SK-N-SH (cell line): ENCODE data around the gene NRL. TPM values are rescaled to one million over a fixed set of nuclear protein-coding genes. Genes with fewer than 3 reads are reported as not detected.

ENCODE experiments used
- CTCF ChIA-PET: fragments of 300-600, 350-600 bp; formaldehyde crosslinking; extraction: SDS; loops from one replicate; lab custom pipeline; 2021; lab: Yijun Ruan, JAX
- POLR2A ChIA-PET: fragments of 350-600 bp; sonication (Branson Sonifier 250); formaldehyde crosslinking; extraction: SDS; loops from one replicate; lab custom pipeline; 2020; ENCODE audit warnings: antibody characterized with exemption, inconsistent platforms; lab: Yijun Ruan, JAX
- DNase-seq: peaks from one replicate; pipeline ENCODE4 v3.0.0; 2012
- H2AFZ ChIP-seq: fragments of 200-600 bp; sonication (generic); 2 replicates; pipeline ENCODE4 v1.8.1; 2016; ENCODE audit warnings: antibody characterized with exemption, mild to moderate bottlenecking, low read depth
- H3F3A ChIP-seq: fragments of 200-600 bp; sonication (generic); replicated peaks from 2 replicates; pipeline ENCODE3; 2016; ENCODE audit warnings: antibody characterized with exemption, mild to moderate bottlenecking; ENCODE audit not compliant: insufficient read depth
- H3K27ac ChIP-seq, 2 experiments: fragments of 200-500 bp in 1 of 2; fragments of 200-600 bp in 1 of 2; sonication (Bioruptor generic) in 1 of 2; sonication (generic), shearing (Covaris generic) in 1 of 2; 2 replicates each; pipeline versions ENCODE4 v1.5.1 to v1.6.1; 2014 to 2016; ENCODE audit warnings: low read depth in 2 of 2, inconsistent platforms in 1 of 2, low read length in 1 of 2, mild to moderate bottlenecking in 1 of 2, mixed read lengths in 1 of 2
- H3K27me3 ChIP-seq: fragments of 200-600 bp; sonication (generic), shearing (Covaris generic); 2 replicates; pipeline ENCODE4 v1.6.1; 2016; ENCODE audit warnings: mixed run types; ENCODE audit not compliant: insufficient read depth
- H3K36me3 ChIP-seq, 2 experiments: fragments of 200-500 bp in 1 of 2; fragments of 200-600 bp in 1 of 2; sonication (Bioruptor generic) in 1 of 2; sonication (generic) in 1 of 2; replicated peaks in 1 of 2; 2 replicates each; pipeline versions ENCODE3 to v1.5.1; 2014 to 2016; ENCODE audit warnings: low read length in 1 of 2, mild to moderate bottlenecking in 1 of 2; ENCODE audit not compliant: insufficient read depth in 2 of 2, control insufficient read depth in 1 of 2
- H3K4me1 ChIP-seq, 2 experiments: fragments of 200-500 bp in 1 of 2; fragments of 200-600 bp in 1 of 2; sonication (Bioruptor generic) in 1 of 2; sonication (generic), shearing (Covaris generic) in 1 of 2; 2 replicates each; pipeline versions ENCODE4 v1.5.1 to v1.6.1; 2014 to 2016; ENCODE audit warnings: low read depth in 1 of 2, low read length in 1 of 2, mixed run types in 1 of 2; ENCODE audit not compliant: insufficient read depth in 2 of 2, control insufficient read depth in 1 of 2
- H3K4me2 ChIP-seq: fragments of 200-600 bp; sonication (generic), shearing (Covaris generic); 2 replicates; pipeline ENCODE4 v1.6.1; 2017; ENCODE audit warnings: mixed run types
- H3K4me3 ChIP-seq, 2 experiments: fragments of 200-500 bp in 1 of 2; fragments of 200-600 bp in 1 of 2; sonication (Bioruptor generic) in 1 of 2; sonication (generic), shearing (Covaris generic) in 1 of 2; 2 replicates each; pipeline versions ENCODE4 v1.5.1 to v1.8.1; 2014 to 2016; ENCODE audit warnings: low read depth in 2 of 2, inconsistent platforms in 1 of 2, low read length in 1 of 2, mild to moderate bottlenecking in 1 of 2, mixed read lengths in 1 of 2, moderate library complexity in 1 of 2
- H3K79me2 ChIP-seq: fragments of 200-600 bp; sonication (generic); 2 replicates; pipeline ENCODE4 v1.8.1; 2017; ENCODE audit warnings: mild to moderate bottlenecking; ENCODE audit not compliant: insufficient read depth
- H3K9ac ChIP-seq: fragments of 200-600 bp; sonication (generic); 2 replicates; pipeline ENCODE4 v1.6.1; 2017; ENCODE audit warnings: mixed run types
- H3K9me2 ChIP-seq: fragments of 200-600 bp; sonication (generic); 2 replicates; pipeline ENCODE4 v1.6.1; 2017; ENCODE audit warnings: mixed run types
- H3K9me3 ChIP-seq: fragments of 200-600 bp; sonication (generic); 2 replicates; pipeline ENCODE4 v1.6.1; 2017; ENCODE audit warnings: mixed run types, mild to moderate bottlenecking, moderate library complexity
- H4K20me1 ChIP-seq: fragments of 200-600 bp; sonication (generic); 2 replicates; pipeline ENCODE4 v1.6.1; 2017; ENCODE audit warnings: mild to moderate bottlenecking, mixed run types; ENCODE audit not compliant: insufficient read depth
- ELF1 ChIP-seq: IDR thresholded peaks from 2 replicates; pipeline ENCODE4 v1.4.0; 2012
- EP300 ChIP-seq, 2 experiments: IDR thresholded peaks; 2 replicates each; pipeline versions ENCODE4 v1.4.0 to v1.6.1; 2012; ENCODE audit warnings: borderline replicate concordance in 1 of 2, low read depth in 1 of 2, low read length in 1 of 2
- FOSL2 ChIP-seq: IDR thresholded peaks from 2 replicates; pipeline ENCODE4 v1.4.0; 2012; ENCODE audit warnings: low read depth, mild to moderate bottlenecking, moderate library complexity, borderline replicate concordance
- FOXJ3 ChIP-seq: sonication (generic); formaldehyde crosslinking; IDR thresholded peaks from 2 replicates; pipeline ENCODE4 v1.5.1; 2020; ENCODE audit warnings: mild to moderate bottlenecking, missing genetic modification reagents
- MAX ChIP-seq: IDR thresholded peaks from 2 replicates; pipeline ENCODE4 v1.4.0; 2012; ENCODE audit warnings: low read depth
- MXI1 ChIP-seq: IDR thresholded peaks from 2 replicates; pipeline ENCODE4 v1.6.1; 2012; ENCODE audit warnings: mild to moderate bottlenecking, low read depth, low read length, improper control_type of control experiment
- NFIC ChIP-seq: IDR thresholded peaks from 2 replicates; pipeline ENCODE4 v1.4.0; 2012; ENCODE audit warnings: borderline replicate concordance
- POLR2AphosphoS5 ChIP-seq: IDR thresholded peaks from 2 replicates; pipeline ENCODE4 v1.6.1; 2012; ENCODE audit warnings: low read depth, low read length
- RFX5 ChIP-seq: IDR thresholded peaks from 2 replicates; pipeline ENCODE4 v1.6.1; 2012; ENCODE audit warnings: mild to moderate bottlenecking, improper control_type of control experiment, low read length
- SIN3A ChIP-seq: IDR thresholded peaks from 2 replicates; pipeline ENCODE4 v1.6.1; 2012; ENCODE audit warnings: low read depth, mild to moderate bottlenecking, low read length, moderate library complexity, borderline replicate concordance
- TCF12 ChIP-seq: IDR thresholded peaks from 2 replicates; pipeline ENCODE4 v1.4.0; 2012
- YY1 ChIP-seq: IDR thresholded peaks from 2 replicates; pipeline ENCODE4 v1.4.0; 2012; ENCODE audit warnings: low read depth, mild to moderate bottlenecking
- ZBTB33 ChIP-seq: IDR thresholded peaks from 2 replicates; pipeline ENCODE4 v1.4.0; 2012; ENCODE audit warnings: low read depth, borderline replicate concordance
- WGBS: methylation state at CpG from one replicate; pipeline ENCODE4 v1.1.6; 2017; ENCODE audit warnings: low lambda C conversion rate; 5-methylcytosine and 5-hydroxymethylcytosine counted together
- polyA plus RNA-seq, 3 experiments: library from polyadenylated mRNA; depleted of rRNA; stranded (reverse); fragments of >200 nt; gene quantifications; 2 replicates each; pipeline ENCODE4 v1.2.3, GENCODE V29; 2012
- TF ChIP-seq, protein P1 (sequence below): IDR thresholded peaks from 2 replicates; pipeline ENCODE4 v1.4.0; 2012; ENCODE audit warnings: low read depth, borderline replicate concordance
- TF ChIP-seq, protein P2 (sequence below): fragments of 150-350 bp; IDR thresholded peaks from 2 replicates; pipeline ENCODE4 v1.6.1; 2016; ENCODE audit warnings: mild to moderate bottlenecking, low read depth, low read length

The NRL gene
- polyA plus RNA-seq, 1 of the 3 experiments (the other 2 are of a cell fraction), result 0.76 TPM

DNA sequence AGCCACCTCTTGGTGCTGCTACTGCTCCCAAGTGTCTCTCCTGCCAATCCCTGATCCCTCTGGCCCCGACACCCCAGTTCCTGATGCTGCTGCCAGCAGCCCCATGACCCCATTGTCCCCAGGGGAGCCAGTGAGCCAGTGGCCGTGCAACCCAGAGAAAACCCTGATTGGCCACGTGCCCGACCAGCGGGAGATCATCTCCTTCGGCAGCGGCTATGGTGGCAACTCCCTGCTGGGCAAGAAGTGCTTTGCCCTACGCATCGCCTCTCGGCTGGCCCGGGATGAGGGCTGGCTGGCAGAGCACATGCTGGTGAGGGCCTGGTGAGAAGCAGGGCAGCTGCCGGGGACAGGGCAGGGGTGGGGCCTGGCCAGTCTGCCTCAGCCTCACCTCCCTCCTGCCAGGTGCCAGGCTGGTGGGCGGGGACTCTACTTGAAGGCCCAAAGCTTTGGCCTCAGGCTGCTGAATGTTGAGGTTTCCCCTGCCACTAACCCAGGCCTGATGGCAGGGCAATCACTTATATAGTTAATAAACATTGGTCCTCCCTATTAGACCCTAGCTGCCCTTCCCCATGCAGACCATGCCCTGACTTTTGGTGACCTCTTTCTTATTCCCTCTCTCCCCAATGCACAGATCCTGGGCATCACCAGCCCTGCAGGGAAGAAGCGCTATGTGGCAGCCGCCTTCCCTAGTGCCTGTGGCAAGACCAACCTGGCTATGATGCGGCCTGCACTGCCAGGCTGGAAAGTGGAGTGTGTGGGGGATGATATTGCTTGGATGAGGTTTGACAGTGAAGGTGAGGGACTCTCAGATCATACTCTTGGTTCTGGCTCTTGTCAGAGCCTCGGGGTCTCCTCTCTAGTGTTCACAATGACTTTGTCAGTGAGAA lies 15.6 kb downstream of the NRL start (continued):
- no peak for TF ChIP-seq POLR2AphosphoS5

- no peaks in the 10 kb centered on the region for H3K9me3 ChIP-seq
- WGBS, result 98% methylated on average over 8 of the region's 16 CpGs
- POLR2A ChIA-PET, result interaction anchor here (1.3 kb wide), 1 partner anchor 16 kb away, joined by 3 read pairs; the partner anchor contains the start of genes DCAF11 and NRL
- peaks cover 3 to 19% of the 10 kb centered on the region in 2 experiments for H3K36me3 ChIP-seq
- TF ChIP-seq MAX (no peak), FOSL2 (no peak), YY1 (no peak), NFIC (no peak), MXI1 (no peak), EP300 (IDR thresholded peaks at IDR 0.05; ENCODE audit: borderline replicate concordance in 1 of 2, low read depth in 1 of 2, low read length in 1 of 2) (no peak), FOXJ3 (no peak), SIN3A (no peak), ELF1 (no peak), ZBTB33 (no peak), RFX5 (no peak), TCF12 (no peak)
- TF ChIP-seq, protein P1, sequence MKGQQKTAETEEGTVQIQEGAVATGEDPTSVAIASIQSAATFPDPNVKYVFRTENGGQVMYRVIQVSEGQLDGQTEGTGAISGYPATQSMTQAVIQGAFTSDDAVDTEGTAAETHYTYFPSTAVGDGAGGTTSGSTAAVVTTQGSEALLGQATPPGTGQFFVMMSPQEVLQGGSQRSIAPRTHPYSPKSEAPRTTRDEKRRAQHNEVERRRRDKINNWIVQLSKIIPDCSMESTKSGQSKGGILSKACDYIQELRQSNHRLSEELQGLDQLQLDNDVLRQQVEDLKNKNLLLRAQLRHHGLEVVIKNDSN, result no peak
- TF ChIP-seq, protein P2, sequence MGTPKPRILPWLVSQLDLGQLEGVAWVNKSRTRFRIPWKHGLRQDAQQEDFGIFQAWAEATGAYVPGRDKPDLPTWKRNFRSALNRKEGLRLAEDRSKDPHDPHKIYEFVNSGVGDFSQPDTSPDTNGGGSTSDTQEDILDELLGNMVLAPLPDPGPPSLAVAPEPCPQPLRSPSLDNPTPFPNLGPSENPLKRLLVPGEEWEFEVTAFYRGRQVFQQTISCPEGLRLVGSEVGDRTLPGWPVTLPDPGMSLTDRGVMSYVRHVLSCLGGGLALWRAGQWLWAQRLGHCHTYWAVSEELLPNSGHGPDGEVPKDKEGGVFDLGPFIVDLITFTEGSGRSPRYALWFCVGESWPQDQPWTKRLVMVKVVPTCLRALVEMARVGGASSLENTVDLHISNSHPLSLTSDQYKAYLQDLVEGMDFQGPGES, result no peak
- H2AFZ ChIP-seq, result no peak overlapping the region
- no peak overlapping the region for H3K4me2 ChIP-seq
- H3K27me3 ChIP-seq, result no peaks in the 10 kb centered on the region
- no peak overlapping the region for H3K9ac ChIP-seq
- no peaks in the 10 kb centered on the region for H3K9me2 ChIP-seq
- DNase-seq, result no peak
- CTCF ChIA-PET, result interaction anchor here (13.8 to 25.4 kb wide), 2 partner anchors 8 to 33 kb away, joined by 219 to 1159 read pairs; partner anchors contain the start of genes CARMIL3 and CPNE6
- peaks cover 12 to 16% of the 10 kb centered on the region in 2 experiments; a peak in 2 of 4 replicates for H3K4me1 ChIP-seq
- H3K79me2 ChIP-seq, result peaks cover 16% of the 10 kb centered on the region
- no peaks in the 10 kb centered on the region for H4K20me1 ChIP-seq
- no peak overlapping the region for H3K27ac ChIP-seq
- H3K4me3 ChIP-seq, result no peak overlapping the region
- peaks cover 3% of the 10 kb centered on the region for H3F3A ChIP-seq
Observed at GRCh38 chr14:24098229-24098926, 16.4 kb downstream of the NRL start.
